BJ (cell line): ENCODE data around the gene GPX8. TPM values are rescaled to one million over a fixed set of nuclear protein-coding genes. Genes with fewer than 3 reads are reported as not detected.

Experiments used
- CTCF ChIA-PET: fragments of 350-600 bp; formaldehyde crosslinking; extraction: SDS; loops from one replicate; lab custom pipeline; 2021; ENCODE audit warnings: antibody characterized with exemption, inconsistent platforms; lab: Yijun Ruan, JAX
- POLR2A ChIA-PET: fragments of 300-600 bp; sonication (Branson Sonifier 250); formaldehyde crosslinking; extraction: SDS; loops from one replicate; lab custom pipeline; 2021; ENCODE audit warnings: antibody characterized with exemption; lab: Charles Lee
- DNase-seq: peaks from one replicate; pipeline ENCODE4 v3.0.0-alpha.2; 2011; ENCODE audit warnings: low read depth
- H3K27me3 ChIP-seq: 2 replicates; pipeline ENCODE4 v1.6.0; 2011; ENCODE audit warnings: low read length; ENCODE audit not compliant: control insufficient read depth, insufficient read depth
- H3K36me3 ChIP-seq: 2 replicates; pipeline ENCODE4 v1.5.1; 2011; ENCODE audit warnings: low read length; ENCODE audit not compliant: control insufficient read depth, insufficient read depth
- H3K4me3 ChIP-seq: 2 replicates; pipeline ENCODE4 v1.5.1; 2011; ENCODE audit warnings: low read depth, mild to moderate bottlenecking, control low read depth, low read length
- polyA plus RNA-seq: library from polyadenylated mRNA; depleted of rRNA; stranded (reverse); fragments of >200 nt; gene quantifications from 2 replicates; pipeline ENCODE4 v1.2.3, GENCODE V29; 2011
- TF ChIP-seq, protein P1 (sequence below): IDR thresholded peaks from 2 replicates; pipeline ENCODE4 v1.5.1; 2011; ENCODE audit warnings: low read depth, mild to moderate bottlenecking, control low read depth, inconsistent platforms, low read length, moderate library complexity; ENCODE audit not compliant: insufficient read depth

Gene GPX8
- polyA plus RNA-seq, 1 experiment, result 115 TPM

DNA sequence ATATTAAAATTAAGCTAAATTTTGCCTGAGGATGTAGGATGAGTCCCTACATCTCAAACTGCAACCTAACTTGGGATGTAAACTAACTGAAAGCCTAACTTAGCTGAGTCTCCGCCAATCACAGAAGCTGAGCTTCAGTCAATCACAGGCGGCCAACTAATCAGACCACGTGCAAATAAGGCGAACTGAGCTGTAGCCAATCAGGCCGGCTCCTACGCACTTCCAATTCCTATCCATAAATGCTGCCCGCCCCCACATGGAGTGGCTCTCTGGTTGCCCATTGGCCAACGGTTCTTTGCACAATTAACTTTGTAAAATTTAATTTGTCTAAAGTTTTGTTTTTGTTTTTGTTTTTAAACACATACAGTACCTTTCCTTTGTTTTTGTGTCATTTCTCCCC lies 13.9 kb upstream of the GPX8 start:
- POLR2A ChIA-PET, result no interaction called here
- no peak overlapping the region for H3K4me3 ChIP-seq
- CTCF ChIA-PET, result interaction anchor here (0.6 to 6.7 kb wide), 34 partner anchors 8 to 274 kb away, joined by 3 to 96 read pairs (median 4); partner anchors contain the start of gene GPX8

DNA sequence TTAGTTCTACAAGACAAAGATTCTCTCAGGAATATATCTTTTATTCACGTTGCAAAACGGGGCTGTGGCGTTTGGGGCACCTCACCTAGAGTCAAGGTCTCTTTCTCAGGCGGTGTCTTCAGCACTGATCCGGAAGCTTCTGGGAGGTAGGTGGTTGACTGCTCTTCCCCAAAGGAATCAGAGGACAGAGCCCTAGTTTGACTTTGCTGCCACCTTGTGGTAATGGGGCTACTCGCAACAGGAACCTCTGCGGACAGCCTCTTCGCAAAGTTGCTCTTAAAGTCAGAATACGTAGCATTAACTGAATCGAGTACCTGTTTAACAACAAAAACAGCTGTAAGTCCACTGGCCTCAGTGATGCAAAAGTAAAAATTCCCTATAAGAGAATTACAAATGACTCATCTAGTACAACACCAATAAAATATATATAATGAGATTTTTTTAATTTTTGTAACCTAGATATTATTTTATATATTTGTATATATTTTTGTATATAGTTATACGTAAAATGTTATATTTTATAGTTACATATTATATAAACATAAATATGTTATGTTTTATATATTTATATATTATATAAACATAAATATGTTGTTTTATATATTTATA lies 13.3 kb upstream of the GPX8 start:
- TF ChIP-seq, protein P1, sequence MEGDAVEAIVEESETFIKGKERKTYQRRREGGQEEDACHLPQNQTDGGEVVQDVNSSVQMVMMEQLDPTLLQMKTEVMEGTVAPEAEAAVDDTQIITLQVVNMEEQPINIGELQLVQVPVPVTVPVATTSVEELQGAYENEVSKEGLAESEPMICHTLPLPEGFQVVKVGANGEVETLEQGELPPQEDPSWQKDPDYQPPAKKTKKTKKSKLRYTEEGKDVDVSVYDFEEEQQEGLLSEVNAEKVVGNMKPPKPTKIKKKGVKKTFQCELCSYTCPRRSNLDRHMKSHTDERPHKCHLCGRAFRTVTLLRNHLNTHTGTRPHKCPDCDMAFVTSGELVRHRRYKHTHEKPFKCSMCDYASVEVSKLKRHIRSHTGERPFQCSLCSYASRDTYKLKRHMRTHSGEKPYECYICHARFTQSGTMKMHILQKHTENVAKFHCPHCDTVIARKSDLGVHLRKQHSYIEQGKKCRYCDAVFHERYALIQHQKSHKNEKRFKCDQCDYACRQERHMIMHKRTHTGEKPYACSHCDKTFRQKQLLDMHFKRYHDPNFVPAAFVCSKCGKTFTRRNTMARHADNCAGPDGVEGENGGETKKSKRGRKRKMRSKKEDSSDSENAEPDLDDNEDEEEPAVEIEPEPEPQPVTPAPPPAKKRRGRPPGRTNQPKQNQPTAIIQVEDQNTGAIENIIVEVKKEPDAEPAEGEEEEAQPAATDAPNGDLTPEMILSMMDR, result peak; percentile 91
- ChIA-PET POLR2A (no interaction called here), CTCF (interaction anchor here (0.7 to 6.7 kb wide), 33 partner anchors 8 to 274 kb away, joined by 3 to 96 read pairs (median 4); partner anchors contain the start of gene GPX8)
- Histone ChIP-seq H3K27me3 (no peaks in the 10 kb centered on the region), H3K4me3 (no peak overlapping the region), H3K36me3 (no peaks in the 10 kb centered on the region)
- DNase-seq, result peak; percentile 35

More for the DNA sequence above, 13.9 kb upstream of the GPX8 start:
- no peak for DNase-seq
- Histone ChIP-seq H3K36me3 (no peaks in the 10 kb centered on the region), H3K27me3 (no peaks in the 10 kb centered on the region)
- TF ChIP-seq, protein P1, result no peak

DNA sequence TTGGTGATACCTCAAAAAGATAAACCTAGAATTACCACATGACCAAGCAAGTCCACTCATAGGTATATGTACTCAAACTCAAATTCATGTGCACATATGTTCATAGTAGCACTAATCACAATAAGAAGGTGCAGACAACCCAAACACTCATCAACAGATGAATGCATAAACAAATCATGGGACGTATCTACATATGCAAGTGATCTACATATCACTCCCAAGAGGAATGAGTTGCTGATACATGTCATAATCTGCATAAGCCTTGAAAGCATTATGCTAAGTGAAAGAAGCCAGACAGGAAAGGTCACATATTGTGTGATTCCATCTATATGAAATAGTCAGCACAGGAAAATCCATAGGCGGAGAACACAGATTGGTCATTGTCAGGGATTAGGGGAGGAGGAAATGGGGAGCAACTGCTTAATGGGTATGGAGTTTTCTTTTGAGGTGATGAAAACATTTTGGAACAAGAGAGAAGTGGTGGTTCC lies 10.6 kb upstream of the GPX8 start:
- DNase-seq, result no peak
- Histone ChIP-seq H3K36me3 (no peaks in the 10 kb centered on the region), H3K27me3 (no peaks in the 10 kb centered on the region), H3K4me3 (no peak overlapping the region)
- CTCF ChIA-PET, result interaction anchor here (2.1 to 6.3 kb wide), 3 partner anchors 10 to 244 kb away, joined by 11 to 45 read pairs (median 27); partner anchors contain the start of gene GPX8
- TF ChIP-seq, protein P1, result no peak
- POLR2A ChIA-PET, result no interaction called here

DNA sequence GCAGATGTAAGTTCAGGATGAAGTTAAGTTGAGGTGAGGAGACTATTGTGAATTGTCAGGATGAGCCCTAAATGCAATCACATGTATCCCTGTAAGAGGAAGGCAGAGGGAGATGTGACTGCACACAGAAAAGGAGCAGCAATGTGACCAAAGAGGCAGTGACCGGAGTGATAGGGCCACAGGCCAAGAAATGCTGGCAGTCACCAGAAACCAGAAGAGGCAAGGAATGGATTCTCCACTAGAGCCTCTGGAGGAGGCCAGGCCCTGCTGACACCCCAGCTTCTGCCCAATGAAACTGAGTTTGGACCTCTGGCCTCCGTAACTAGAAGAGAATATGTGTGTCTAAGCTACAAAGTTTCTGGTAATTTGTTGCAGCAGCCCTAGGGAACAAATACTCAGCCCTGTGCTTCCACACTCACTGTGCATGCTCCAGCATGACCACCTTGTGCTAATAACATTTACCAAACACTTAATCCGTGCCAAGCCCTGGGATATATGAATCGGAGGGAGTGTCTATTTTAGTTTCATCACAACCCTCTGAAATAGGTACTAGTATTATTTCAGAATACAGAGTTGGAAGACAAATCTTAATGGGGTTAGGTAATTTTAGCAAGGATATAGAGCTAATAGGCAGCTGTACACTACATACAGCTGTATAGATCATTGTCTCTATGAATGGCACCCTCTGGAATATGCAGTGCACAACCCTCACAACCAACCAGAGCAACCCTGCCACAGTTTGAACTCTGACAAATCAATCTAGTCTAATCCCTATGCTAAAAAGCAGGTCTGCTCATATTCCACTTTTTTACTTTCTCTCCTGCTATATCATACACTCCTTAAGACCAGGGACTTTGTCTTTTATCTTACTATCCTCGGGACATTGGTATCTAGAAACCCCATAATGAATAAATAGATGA lies 7.8 kb upstream of the GPX8 start:
- CTCF ChIA-PET, result interaction anchor here (1.1 to 6.3 kb wide), 4 partner anchors 171 to 247 kb away, joined by 3 to 45 read pairs (median 16); no protein-coding TSS in a partner anchor
- POLR2A ChIA-PET, result interaction anchor here (0.5 kb wide), 1 partner anchor 408 kb away, joined by 7 read pairs; no protein-coding TSS in a partner anchor
- DNase-seq, result peak; percentile 52

More for the DNA sequence above, 7.8 kb upstream of the GPX8 start:
- no peaks in the 10 kb centered on the region for H3K27me3 ChIP-seq
- no peak overlapping the region for H3K4me3 ChIP-seq
- no peaks in the 10 kb centered on the region for H3K36me3 ChIP-seq
- TF ChIP-seq, protein P1, result no peak
